Neural cell (in vitro differentiated cells): Measurements from ENCODE around the gene LTN1.

Experiments
- CTCF ChIP-seq: fragments of 450-650 bp; IDR thresholded peaks from 2 replicates; pipeline ENCODE4 v1.5.1; 2014; ENCODE audit warnings: antibody characterized with exemption, mild to moderate bottlenecking, moderate library complexity; ENCODE audit not compliant: poor library complexity, severe bottlenecking
- EZH2 ChIP-seq: fragments of 200-600, 300-800 bp; shearing (Covaris generic), sonication (generic); IDR thresholded peaks from 2 replicates; pipeline ENCODE4 v1.6.1; 2014; ENCODE audit warnings: antibody characterized with exemption, low read length, borderline replicate concordance, mild to moderate bottlenecking; ENCODE audit not compliant: insufficient read depth, poor library complexity, severe bottlenecking

DNA sequence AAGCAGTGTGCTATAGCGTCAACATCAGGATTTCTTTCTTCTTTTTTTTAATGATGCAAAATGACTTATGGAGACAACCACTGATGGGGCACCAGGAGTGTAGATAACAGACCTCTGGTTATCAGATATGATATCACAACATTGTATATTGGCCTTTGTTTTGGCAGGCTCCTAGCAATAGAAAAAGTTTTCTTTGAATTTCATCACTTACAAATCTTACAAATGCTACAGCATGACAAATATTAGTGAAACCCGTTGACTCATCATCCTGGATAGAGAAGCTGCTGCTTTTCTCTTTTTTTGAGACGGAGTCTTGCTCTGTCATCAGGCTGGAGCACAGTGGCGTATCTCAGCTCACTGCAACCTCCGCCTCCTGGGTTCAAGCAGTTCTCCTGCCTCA, 92.9 kb downstream of the LTN1 start:
- no peak for TF ChIP-seq CTCF
- no peak for TF ChIP-seq EZH2
